ENCODE results near the gene GNAQ.

DNA sequence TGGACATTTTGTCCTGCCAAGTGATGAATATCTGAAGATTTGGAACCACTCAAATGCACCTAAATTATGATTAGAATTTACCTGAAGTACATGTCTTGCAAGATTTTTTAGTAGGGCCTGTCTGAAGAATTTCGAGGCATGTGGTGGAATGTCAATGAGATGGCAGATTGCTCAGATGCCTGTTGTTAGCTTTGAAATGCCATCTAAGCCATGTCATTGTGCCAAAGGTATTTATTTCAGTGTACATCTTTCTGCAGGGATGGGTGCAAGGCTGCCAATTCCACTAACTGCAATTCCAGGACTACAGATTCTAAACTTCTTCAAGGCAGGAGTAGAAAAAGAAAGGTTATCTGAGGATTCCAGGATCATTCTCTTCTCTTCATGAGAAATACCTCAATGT lies 9.1 kb upstream of the GNAQ start:
- TF ChIP-seq CTCF (IDR thresholded peaks at IDR 0.05) (no peak), POLR2A (IDR thresholded peaks at IDR 0.05) (no peak)

Data from testis (tissue), 2 donors.